GM13976 (cell line): ENCODE results near the gene DCAF17.
A peak's percentile ranks its signal among the peaks of the same experiment; 100 is the strongest.

ENCODE experiments used
- DNase-seq: peaks from one replicate; pipeline ENCODE4 v3.0.0; 2012; ENCODE audit warnings: low spot score
- in situ Hi-C: fragments of 300-500 bp; cut with MboI; formaldehyde crosslinking; loops from one replicate; pipeline ENCODE4 v1.12.0; 2022; ENCODE audit warnings: low sequenced_read_pairs, mixed read lengths, inconsistent platforms; ENCODE audit not compliant: unreplicated experiment
- TF ChIP-seq, protein P1 (sequence below): IDR thresholded peaks from 2 replicates; pipeline ENCODE4 v1.5.1; 2012; ENCODE audit warnings: borderline replicate concordance, mild to moderate bottlenecking; ENCODE audit not compliant: insufficient read depth; ENCODE audit errors: extremely low read depth, missing control alignments, control extremely low read depth

Gene DCAF17, protein sequence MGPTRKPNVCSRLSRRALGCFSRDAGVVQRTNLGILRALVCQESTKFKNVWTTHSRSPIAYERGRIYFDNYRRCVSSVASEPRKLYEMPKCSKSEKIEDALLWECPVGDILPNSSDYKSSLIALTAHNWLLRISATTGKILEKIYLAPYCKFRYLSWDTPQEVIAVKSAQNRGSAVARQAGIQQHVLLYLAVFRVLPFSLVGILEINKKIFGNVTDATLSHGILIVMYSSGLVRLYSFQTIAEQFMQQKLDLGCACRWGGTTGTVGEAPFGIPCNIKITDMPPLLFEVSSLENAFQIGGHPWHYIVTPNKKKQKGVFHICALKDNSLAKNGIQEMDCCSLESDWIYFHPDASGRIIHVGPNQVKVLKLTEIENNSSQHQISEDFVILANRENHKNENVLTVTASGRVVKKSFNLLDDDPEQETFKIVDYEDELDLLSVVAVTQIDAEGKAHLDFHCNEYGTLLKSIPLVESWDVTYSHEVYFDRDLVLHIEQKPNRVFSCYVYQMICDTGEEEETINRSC

DNA sequence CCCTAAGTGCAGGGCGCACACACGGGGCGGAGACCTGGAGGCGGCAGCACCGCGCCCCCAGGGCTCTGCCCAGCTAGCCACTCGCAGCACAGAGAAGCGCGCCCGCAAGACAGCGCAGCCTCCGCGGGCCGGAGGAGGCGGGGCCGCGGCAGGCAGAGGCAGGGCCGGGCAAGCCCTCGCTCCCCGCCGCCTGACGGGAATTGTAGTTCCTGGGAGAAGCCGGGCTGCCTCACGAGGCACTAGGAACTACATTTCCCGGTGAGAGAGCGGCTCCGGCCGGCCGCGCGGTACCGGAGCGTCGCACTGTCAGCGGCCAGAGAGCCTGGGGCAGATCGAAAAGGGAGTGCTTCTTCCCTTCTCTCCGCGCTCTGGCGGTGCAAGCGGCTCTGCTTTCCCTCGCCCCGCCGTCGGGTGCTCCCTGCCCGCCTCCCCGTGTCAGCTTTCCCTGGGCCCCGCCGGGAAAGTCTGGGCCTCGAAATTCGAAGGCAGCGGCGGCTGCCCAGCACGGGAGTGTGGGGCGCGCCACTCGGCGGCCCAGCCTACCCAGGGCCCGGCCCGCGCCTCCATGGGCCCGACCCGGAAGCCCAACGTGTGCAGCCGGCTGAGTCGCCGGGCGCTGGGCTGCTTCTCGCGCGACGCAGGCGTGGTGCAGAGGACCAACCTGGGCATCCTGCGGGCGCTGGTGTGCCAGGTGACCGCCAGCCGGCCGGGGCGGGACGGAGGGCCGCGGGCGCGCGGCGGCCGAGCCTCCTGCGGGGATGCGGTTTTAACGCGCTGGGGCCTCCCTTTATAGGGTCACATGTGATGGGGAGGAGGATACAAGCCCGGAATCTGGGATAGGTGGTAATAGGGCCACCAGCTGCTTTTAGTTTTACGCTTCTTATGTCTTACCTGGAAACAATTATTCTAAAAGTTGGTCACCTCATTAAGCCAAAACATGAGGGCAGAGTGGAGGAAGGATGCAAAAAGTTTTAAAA is at the start of gene DCAF17:
DCAF17 (plus strand) TSS at position 214 of the 977 bp plus-strand sequence; CDS start at position 566, 352 bp downstream.
- TF ChIP-seq, protein P1, sequence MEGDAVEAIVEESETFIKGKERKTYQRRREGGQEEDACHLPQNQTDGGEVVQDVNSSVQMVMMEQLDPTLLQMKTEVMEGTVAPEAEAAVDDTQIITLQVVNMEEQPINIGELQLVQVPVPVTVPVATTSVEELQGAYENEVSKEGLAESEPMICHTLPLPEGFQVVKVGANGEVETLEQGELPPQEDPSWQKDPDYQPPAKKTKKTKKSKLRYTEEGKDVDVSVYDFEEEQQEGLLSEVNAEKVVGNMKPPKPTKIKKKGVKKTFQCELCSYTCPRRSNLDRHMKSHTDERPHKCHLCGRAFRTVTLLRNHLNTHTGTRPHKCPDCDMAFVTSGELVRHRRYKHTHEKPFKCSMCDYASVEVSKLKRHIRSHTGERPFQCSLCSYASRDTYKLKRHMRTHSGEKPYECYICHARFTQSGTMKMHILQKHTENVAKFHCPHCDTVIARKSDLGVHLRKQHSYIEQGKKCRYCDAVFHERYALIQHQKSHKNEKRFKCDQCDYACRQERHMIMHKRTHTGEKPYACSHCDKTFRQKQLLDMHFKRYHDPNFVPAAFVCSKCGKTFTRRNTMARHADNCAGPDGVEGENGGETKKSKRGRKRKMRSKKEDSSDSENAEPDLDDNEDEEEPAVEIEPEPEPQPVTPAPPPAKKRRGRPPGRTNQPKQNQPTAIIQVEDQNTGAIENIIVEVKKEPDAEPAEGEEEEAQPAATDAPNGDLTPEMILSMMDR, result no peak
- DNase-seq, result peak; percentile 96
- in situ Hi-C loops, result loop anchor here (25.0 kb wide), 1 partner anchor 447 kb away; no protein-coding TSS in a partner anchor

DNA sequence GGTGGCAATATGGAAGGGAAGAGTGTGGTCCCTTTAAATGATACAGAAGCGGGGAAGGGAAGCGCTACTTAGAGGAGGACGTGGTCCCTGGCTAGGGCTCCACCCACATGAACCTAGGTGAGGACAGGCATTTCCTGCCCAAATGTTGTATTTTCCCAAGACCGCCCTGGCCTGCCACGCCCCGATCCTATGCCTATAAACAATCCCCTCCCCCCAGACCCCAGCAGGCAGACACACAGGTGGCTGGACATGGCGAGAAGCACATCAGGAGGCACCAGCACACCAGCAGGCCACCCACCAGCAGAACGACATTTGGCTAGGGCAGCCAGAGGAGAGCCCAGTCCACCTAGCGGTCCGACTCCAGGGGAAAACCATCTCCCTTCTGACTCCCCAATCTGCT is 47.4 kb upstream of the DCAF17 start:
- no peak for DNase-seq
- TF ChIP-seq, protein P1, result no peak
- in situ Hi-C loops, result no loop called here

DNA sequence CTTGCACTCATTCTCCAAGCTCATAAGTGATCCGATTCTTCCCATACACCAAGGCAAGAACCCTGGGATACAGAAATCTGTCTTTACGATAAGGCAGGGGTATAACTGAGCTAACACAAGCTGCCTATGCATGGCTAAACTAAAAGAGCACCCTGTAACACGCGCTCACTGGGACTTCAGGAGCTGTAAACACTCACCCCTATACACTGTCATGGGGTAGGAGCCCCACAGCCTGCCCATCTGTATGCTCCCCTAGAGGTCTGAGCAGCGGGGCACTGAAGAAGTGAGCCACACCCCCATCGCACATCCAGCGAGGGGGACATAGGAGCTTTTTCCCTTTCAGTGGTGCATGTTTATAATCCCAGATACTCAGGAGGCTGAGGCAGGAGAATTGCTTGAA is 47.0 kb upstream of the DCAF17 start:
- DNase-seq, result no peak
- TF ChIP-seq, protein P1, result no peak
- in situ Hi-C loops, result no loop called here

DNA sequence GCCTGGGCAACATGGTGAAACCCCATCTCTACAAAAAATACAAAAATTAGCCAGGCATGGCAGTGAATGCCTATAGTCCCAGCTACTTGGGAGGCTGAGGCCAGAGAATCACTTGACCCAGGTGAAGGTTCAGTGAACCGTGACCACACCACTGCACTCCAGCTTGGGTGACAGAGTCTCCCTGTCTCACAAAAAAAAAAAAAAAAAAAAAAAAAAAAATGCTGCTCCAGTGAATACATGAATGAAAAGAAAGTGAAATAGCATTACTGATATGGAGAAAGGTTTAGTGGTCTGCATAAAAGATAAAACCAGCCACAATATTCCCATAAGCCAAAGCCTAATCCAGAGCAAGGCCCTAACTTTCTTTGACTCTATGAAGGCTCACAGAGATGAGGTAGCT is 44.7 kb upstream of the DCAF17 start:
- TF ChIP-seq, protein P1, result no peak
- DNase-seq, result no peak
- in situ Hi-C loops, result no loop called here

DNA sequence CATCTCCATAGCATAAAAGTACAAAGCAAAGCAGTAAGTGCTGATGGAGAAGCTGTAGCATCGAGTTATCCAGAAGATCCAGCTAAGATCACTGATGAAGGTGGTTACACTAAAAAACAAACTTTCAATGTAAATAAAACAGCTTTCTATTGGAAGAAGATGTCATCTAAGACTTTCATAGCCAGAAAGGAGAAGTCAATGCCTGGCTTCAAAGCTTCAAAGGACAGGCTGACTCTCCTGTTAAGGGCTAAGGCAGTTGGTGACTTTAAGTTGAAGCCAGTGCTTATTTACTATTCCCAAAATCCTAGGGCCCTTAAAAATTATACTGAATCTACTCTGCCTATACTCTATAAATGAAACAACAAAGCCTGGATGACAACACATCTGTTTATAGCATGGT is 44.2 kb upstream of the DCAF17 start:
- TF ChIP-seq, protein P1, result no peak
- no peak for DNase-seq
- in situ Hi-C loops, result no loop called here

DNA sequence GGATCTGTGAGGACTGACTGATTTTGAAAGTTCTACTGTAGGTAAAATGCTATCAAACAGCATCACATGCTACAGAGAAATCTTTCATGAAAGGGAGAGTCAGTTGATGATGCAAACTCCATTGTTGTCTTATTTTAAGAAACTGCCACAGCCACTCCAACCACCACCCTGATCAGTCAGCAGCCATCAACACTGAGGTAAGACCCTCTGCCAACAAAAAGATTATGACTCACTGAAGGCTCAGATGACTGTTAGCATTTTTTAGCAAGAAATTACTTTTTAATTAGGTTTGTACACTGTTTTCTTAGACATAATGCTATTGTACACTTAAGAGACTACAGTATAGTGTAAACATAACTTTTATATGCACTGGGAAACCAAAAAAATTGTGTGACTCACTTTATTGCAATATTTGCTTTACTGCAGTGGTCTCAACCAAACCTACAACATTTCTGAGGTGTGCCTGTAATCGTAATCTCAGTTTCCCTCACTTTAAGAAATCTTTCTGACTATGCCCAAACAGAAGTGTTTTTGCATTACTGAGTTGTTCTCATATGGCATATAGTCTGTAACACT is 43.0 kb upstream of the DCAF17 start:
- TF ChIP-seq, protein P1, result no peak
- no peak for DNase-seq
- in situ Hi-C loops, result no loop called here
